ENCODE measurements around the gene EN2. TPM values are rescaled to one million over a fixed set of nuclear protein-coding genes. Genes with fewer than 3 reads are reported as not detected.

The EN2 gene
- total RNA-seq, 2 donors from 2014 or later: not detected

DNA sequence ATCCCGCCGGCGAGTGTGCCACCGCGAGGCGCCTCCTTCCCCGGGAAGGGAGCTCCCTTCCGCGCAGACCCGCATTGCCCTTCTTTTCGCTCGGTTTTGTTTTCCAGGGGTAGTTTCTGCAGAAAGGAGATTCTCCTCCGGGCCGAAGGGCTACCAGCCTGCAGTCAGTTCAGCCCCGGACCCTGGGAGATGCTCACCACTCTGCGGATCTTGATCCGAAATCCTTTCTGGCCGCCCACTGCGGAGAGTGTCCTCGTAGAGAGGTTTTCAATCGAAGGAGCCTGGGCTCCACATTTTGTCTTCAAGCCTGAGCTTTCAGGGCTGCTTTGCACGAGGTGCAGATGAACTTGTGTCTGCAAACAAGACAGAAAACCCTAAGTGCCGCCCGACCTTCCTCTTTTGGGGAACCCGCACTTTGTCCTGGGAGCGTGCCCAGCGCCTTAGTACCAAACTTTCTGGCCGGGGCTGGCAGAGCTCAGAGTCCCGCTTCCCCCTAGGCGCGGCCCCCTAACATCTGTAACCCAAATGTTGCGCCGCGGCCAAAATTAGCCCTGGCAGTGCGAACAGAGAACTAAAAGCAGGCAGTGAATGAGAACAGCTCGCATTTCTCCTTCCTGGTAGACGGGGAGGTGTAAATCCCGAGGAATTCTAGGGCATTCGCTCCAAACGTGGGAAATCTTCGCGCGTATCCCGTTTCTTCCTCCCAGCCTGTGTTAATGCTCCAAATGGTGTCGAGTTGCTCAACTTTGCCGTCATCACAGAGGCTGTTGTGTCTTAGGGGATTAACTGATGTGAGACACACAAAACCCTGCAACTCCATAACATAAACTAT, 6.7 kb upstream of the EN2 start:
- Mint-ChIP-seq H3K36me3 (ENCODE audit: low read depth) (no peaks in the 10 kb centered on the region), H3K27me3 (ENCODE audit: insufficient read depth) (peaks cover 100% of the 10 kb centered on the region), H3K27ac (no peak overlapping the region), H3K9me3 (no peaks in the 10 kb centered on the region), H3K4me1 (peaks cover 10% of the 10 kb centered on the region), H3K4me3 (peak overlapping the region; percentile 17)
- Histone ChIP-seq H3K36me3 (ENCODE audit: control insufficient read depth, insufficient read depth, low read length) (no peaks in the 10 kb centered on the region), H3K4me1 (ENCODE audit: control insufficient read depth, insufficient read depth, low read length) (peaks cover 5% of the 10 kb centered on the region), H3K27me3 (ENCODE audit: control insufficient read depth, insufficient read depth, low read length, poor library complexity, severe bottlenecking) (peaks cover 99% of the 10 kb centered on the region), H3K27ac (ENCODE audit: low read depth, low read length) (no peak overlapping the region), H3K9ac (ENCODE audit: extremely low read depth, low read length, poor library complexity, severe bottlenecking) (no peak overlapping the region), H3K9me3 (ENCODE audit: control insufficient read depth, low read length) (no peaks in the 10 kb centered on the region), H3K4me3 (ENCODE audit: low read length) (no peak overlapping the region)
- WGBS, 2 experiments (ENCODE audit: insufficient coverage in 1 of 2, insufficient read length in 1 of 2): 2 to 4% methylated on average over 25 to 46 of the region's 46 CpGs
- no peak for DNase-seq
- TF ChIP-seq, protein P1, sequence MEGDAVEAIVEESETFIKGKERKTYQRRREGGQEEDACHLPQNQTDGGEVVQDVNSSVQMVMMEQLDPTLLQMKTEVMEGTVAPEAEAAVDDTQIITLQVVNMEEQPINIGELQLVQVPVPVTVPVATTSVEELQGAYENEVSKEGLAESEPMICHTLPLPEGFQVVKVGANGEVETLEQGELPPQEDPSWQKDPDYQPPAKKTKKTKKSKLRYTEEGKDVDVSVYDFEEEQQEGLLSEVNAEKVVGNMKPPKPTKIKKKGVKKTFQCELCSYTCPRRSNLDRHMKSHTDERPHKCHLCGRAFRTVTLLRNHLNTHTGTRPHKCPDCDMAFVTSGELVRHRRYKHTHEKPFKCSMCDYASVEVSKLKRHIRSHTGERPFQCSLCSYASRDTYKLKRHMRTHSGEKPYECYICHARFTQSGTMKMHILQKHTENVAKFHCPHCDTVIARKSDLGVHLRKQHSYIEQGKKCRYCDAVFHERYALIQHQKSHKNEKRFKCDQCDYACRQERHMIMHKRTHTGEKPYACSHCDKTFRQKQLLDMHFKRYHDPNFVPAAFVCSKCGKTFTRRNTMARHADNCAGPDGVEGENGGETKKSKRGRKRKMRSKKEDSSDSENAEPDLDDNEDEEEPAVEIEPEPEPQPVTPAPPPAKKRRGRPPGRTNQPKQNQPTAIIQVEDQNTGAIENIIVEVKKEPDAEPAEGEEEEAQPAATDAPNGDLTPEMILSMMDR (conservative IDR thresholded peaks at IDR 0.05): no peak

DNA sequence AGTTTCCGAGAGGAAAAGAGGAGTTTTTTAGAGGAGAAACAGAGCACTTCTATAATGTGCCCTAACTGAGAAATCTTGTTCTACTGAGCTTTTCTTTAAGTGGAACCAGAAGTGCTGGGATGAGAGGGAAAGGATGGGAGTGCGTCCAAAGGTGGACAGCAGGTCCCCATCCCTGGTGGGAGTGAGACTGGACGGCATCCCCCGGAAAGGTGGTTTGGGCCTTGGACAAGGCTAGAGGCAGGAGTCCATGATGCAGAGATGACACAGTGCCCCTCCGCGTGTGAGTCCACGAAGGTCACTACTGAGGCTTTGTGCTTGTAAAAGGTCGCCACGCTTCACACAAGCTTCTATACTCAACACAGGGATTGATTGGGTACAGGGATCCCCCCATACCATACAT, 6.1 kb upstream of the EN2 start:
- 23 to 43% methylated on average over 1 to 9 of the region's 9 CpGs for WGBS, 2 experiments (ENCODE audit: insufficient coverage in 1 of 2, insufficient read length in 1 of 2)
- Mint-ChIP-seq H3K4me3 (no peak overlapping the region), H3K27me3 (ENCODE audit: insufficient read depth) (peaks cover 100% of the 10 kb centered on the region), H3K27ac (no peak overlapping the region), H3K36me3 (ENCODE audit: low read depth) (no peaks in the 10 kb centered on the region), H3K4me1 (peaks cover 10% of the 10 kb centered on the region), H3K9me3 (no peaks in the 10 kb centered on the region)
- no peak overlapping the region for H3K4me3 ChIP-seq (ENCODE audit: low read length)
- no peak overlapping the region for H3K9ac ChIP-seq (ENCODE audit: extremely low read depth, low read length, poor library complexity, severe bottlenecking)
- TF ChIP-seq, protein P1 (conservative IDR thresholded peaks at IDR 0.05): no peak
- no peaks in the 10 kb centered on the region for H3K36me3 ChIP-seq (ENCODE audit: control insufficient read depth, insufficient read depth, low read length)
- H3K27me3 ChIP-seq (ENCODE audit: control insufficient read depth, insufficient read depth, low read length, poor library complexity, severe bottlenecking): peaks cover 100% of the 10 kb centered on the region
- H3K9me3 ChIP-seq (ENCODE audit: control insufficient read depth, low read length): no peaks in the 10 kb centered on the region
- DNase-seq: no peak
- peaks cover 5% of the 10 kb centered on the region for H3K4me1 ChIP-seq (ENCODE audit: control insufficient read depth, insufficient read depth, low read length)
- no peak overlapping the region for H3K27ac ChIP-seq (ENCODE audit: low read depth, low read length)

DNA sequence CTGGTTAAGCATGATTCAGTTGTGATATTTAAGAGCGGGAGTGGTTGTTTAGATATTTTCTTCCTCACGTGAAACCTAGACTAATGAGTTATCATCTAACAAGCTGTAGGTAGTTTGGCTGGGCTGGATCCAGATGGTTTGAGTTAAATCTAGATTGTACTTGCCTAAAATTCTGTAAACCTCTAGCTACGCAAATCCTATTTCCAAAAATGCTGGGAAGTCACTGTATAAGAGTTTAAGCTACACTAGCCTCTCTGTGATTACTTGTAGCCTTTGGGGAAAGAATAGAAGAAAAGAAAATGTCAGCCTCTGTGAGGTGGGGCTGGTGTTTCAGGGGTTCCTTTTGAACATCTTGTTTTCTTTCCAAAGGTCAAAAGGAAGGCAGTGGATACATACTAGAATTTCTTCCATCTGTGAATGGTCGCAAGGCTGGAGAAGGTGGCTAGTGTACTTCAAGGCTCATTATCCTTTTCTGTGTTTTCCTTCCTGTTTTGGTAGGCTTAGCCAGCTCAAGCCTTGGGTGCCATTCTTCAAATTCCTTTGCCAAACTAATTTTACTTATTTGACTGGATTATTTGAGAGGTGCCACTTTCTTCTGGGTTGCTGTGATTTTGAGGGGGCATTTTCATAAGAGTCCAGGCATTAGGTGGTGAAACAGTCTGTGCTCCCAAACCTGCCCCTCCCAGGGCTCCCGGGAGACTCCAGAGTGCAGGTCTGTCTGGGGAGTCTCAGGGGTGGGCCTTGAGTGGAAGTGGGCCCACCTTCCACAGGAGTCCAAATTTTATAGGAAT, 5.2 kb upstream of the EN2 start:
- H3K9ac ChIP-seq (ENCODE audit: extremely low read depth, low read length, poor library complexity, severe bottlenecking): no peak overlapping the region
- Mint-ChIP-seq H3K27ac (no peak overlapping the region), H3K36me3 (ENCODE audit: low read depth) (no peaks in the 10 kb centered on the region), H3K9me3 (no peaks in the 10 kb centered on the region), H3K27me3 (ENCODE audit: insufficient read depth) (peaks cover 97% of the 10 kb centered on the region), H3K4me3 (no peak overlapping the region), H3K4me1 (peaks cover 10% of the 10 kb centered on the region)
- H3K4me1 ChIP-seq (ENCODE audit: control insufficient read depth, insufficient read depth, low read length): peaks cover 5% of the 10 kb centered on the region
- TF ChIP-seq, protein P1 (conservative IDR thresholded peaks at IDR 0.05): no peak
- 5 to 35% methylated on average over 2 to 5 of the region's 5 CpGs for WGBS, 2 experiments (ENCODE audit: insufficient coverage in 1 of 2, insufficient read length in 1 of 2)
- H3K36me3 ChIP-seq (ENCODE audit: control insufficient read depth, insufficient read depth, low read length): no peaks in the 10 kb centered on the region
- H3K4me3 ChIP-seq (ENCODE audit: low read length): no peak overlapping the region
- no peaks in the 10 kb centered on the region for H3K9me3 ChIP-seq (ENCODE audit: control insufficient read depth, low read length)
- peaks cover 97% of the 10 kb centered on the region for H3K27me3 ChIP-seq (ENCODE audit: control insufficient read depth, insufficient read depth, low read length, poor library complexity, severe bottlenecking)
- H3K27ac ChIP-seq (ENCODE audit: low read depth, low read length): no peak overlapping the region
- DNase-seq: no peak

Data from endodermal cell (in vitro differentiated cells).